Central memory CD8-positive, alpha-beta T cell (primary cell): ENCODE measurements around the gene NUP210.

Experiments used
- ATAC-seq: fragments of 150-1000 bp; cut with Tn5 transposase; replicated peaks from 2 replicates; pipeline ENCODE4 v1.10.0; 2022; ENCODE audit warnings: mild to moderate bottlenecking, moderate FRiP score, moderate number of reproducible peaks; ENCODE audit not compliant: poor library complexity, severe bottlenecking; ENCODE audit errors: extremely low read depth
- DNase-seq, 2 donors: peaks; one replicate each; pipeline ENCODE4 v3.0.0; 2021; ENCODE audit warnings: low spot score in 2 of 2
- H3K27ac Mint-ChIP-seq: one replicate; pipeline ENCODE4 v1.8.0; 2022; ENCODE audit warnings: low read depth, mild to moderate bottlenecking, moderate library complexity, mixed read lengths
- H3K27me3 Mint-ChIP-seq: one replicate; pipeline ENCODE4 v1.8.0; 2022; ENCODE audit warnings: mixed read lengths
- H3K36me3 Mint-ChIP-seq: one replicate; pipeline ENCODE4 v1.8.0; 2022; ENCODE audit warnings: mild to moderate bottlenecking, moderate library complexity, mixed read lengths; ENCODE audit not compliant: insufficient read depth
- H3K4me1 Mint-ChIP-seq: one replicate; pipeline ENCODE4 v1.8.0; 2022; ENCODE audit warnings: mixed read lengths
- H3K4me3 Mint-ChIP-seq: one replicate; pipeline ENCODE4 v1.8.0; 2022; ENCODE audit warnings: mild to moderate bottlenecking, moderate library complexity, mixed read lengths
- H3K9me3 Mint-ChIP-seq: one replicate; pipeline ENCODE4 v1.8.0; 2022; ENCODE audit warnings: mixed read lengths

NUP210 gene

DNA sequence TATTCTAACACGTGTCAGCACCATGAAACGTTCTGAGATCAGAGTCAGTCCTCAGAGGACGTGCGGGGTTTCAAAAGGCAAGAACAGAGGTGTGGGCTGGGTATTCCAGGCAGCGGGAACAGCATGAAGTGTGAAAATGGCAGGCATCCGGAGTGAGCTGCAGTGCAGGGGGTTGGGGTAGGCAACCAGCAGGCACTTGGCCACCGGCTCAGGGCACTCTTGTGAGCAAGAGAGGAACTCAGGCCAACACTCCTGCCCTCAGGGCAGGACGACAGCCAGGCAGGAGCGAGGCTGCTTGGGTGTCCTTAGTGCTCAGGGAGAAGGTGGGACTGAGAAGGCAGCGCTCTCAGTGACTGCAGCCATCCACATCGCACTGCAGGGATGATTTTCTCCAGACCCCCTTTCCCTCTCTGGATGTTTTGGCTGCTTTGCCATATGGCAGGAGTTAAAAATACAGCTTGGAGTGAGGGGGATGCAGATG lies 151.1 kb downstream of the NUP210 start:
- DNase-seq: no peak
- Mint-ChIP-seq H3K4me1 (peaks cover 4% of the 10 kb centered on the region), H3K27ac (no peak overlapping the region), H3K36me3 (no peaks in the 10 kb centered on the region), H3K9me3 (no peaks in the 10 kb centered on the region), H3K4me3 (no peak overlapping the region), H3K27me3 (peaks cover 59% of the 10 kb centered on the region)
- no peak for ATAC-seq

DNA sequence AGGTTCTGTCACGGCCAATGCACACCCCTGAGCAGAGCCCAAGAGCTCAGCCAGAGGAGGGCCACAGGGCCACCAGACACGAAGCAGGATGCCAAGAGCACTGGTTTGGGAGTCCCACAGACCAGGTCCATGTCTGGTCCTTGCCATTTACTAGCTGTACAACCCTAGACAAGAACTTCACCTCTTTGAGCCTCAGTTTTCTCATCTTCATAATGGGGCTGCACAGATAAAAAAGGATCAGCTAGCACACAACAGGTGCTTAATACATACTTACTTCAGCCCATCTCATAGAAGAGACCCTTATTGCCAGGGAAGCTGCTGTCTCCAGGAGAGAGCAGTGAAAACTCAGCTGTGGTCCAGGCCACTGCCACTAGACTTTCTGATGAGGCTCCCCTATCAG lies 152.0 kb downstream of the NUP210 start:
- ATAC-seq (no peak), DNase-seq (no peak)
- Mint-ChIP-seq H3K27ac (no peak overlapping the region), H3K27me3 (peaks cover 53% of the 10 kb centered on the region), H3K36me3 (no peaks in the 10 kb centered on the region), H3K9me3 (no peaks in the 10 kb centered on the region), H3K4me1 (no peaks in the 10 kb centered on the region), H3K4me3 (no peak overlapping the region)

DNA sequence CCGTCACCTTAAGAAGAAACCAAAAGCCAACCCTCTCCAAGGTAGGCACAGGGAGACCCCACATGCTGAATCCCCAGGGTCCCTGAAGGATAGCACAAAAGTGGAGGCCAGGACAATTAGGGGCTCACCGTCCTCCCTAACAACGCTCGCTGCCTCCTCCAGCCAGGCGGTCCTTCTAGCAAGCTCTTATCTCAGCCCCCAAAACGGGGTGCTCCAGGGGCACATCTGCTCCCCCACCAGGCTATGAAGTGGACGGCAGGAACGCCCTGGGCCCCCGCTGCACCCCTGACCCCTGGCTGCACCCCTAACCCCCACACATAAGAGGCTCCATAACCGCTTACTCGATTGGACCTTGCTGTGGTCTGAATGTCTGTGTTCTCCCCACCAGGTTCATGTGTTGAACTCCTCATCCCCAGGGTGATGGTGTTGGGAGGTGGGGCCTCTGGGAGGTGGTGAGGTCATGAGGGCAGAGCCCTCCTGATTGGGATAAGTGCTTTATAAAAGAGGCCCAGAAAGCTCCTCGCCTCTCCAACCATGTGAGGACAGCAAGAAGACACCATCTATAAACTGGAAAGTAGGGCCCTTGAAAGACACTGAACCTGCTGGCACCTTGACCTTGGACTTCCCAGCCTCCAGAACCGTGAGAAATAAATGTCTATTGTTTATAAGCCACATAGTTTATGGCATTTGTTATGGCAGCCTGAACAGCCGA lies 153.3 kb downstream of the NUP210 start:
- no peaks in the 10 kb centered on the region for H3K9me3 Mint-ChIP-seq
- DNase-seq: no peak
- no peak overlapping the region for H3K4me3 Mint-ChIP-seq
- ATAC-seq: no peak
- peaks cover 8% of the 10 kb centered on the region for H3K4me1 Mint-ChIP-seq
- no peak overlapping the region for H3K27ac Mint-ChIP-seq
- no peaks in the 10 kb centered on the region for H3K36me3 Mint-ChIP-seq
- H3K27me3 Mint-ChIP-seq: peaks cover 52% of the 10 kb centered on the region
